GM18519 (cell line): ENCODE data around the gene SLC36A3.
"Not testable (repeated sequence)": the region's sequence is repeated elsewhere in the genome, so short reads cannot be mapped to it uniquely, and the experiment has no call there.

ENCODE experiments used
- ATAC-seq: cut with Tn5 transposase; IDR thresholded peaks from one replicate; pipeline ENCODE4 v1.9.1; 2021; ENCODE audit warnings: mild to moderate bottlenecking, moderate library complexity; ENCODE audit not compliant: unreplicated experiment, low FRiP score

SLC36A3 gene

GRCh38 chr5:151264113-151264512 is 39.5 kb downstream of the SLC36A3 start:
- ATAC-seq = peak; percentile 69

GRCh38 chr5:151262532-151262931 is 41.0 kb downstream of the SLC36A3 start:
- no peak for ATAC-seq

GRCh38 chr5:151259931-151260330 is 43.6 kb downstream of the SLC36A3 start:
- no peak for ATAC-seq

- no peak for ATAC-seq
Measured at GRCh38 chr5:151258816-151259215, 44.8 kb downstream of the SLC36A3 start.

- no peak for ATAC-seq
Measured at GRCh38 chr5:151258201-151258611, 45.4 kb downstream of the SLC36A3 start.

GRCh38 chr5:151257731-151258181 is 45.8 kb downstream of the SLC36A3 start:
- peak; percentile 38 for ATAC-seq

- ATAC-seq = peak; percentile 42
Measured at GRCh38 chr5:151255621-151256286, 47.8 kb downstream of the SLC36A3 start.

GRCh38 chr5:151254990-151255389 is 48.6 kb downstream of the SLC36A3 start:
- ATAC-seq = not testable (repeated sequence)

GRCh38 chr5:151254556-151254955 is 49.0 kb downstream of the SLC36A3 start:
- ATAC-seq = no peak

GRCh38 chr5:151253605-151253950 is 50.0 kb downstream of the SLC36A3 start:
- no peak for ATAC-seq

GRCh38 chr5:151252762-151253604 is 50.6 kb downstream of the SLC36A3 start, which contains the start of gene GM2A:
GM2A (plus strand) TSS chr5:151253185; CDS start chr5:151253217, 32 bp downstream.
- ATAC-seq = peak; percentile 65

- no peak for ATAC-seq
Measured at GRCh38 chr5:151251621-151252020, 51.9 kb downstream of the SLC36A3 start.

GRCh38 chr5:151251001-151251551 is 52.5 kb downstream of the SLC36A3 start:
- no peak for ATAC-seq

GRCh38 chr5:151250346-151251000 is 53.1 kb downstream of the SLC36A3 start:
- ATAC-seq = no peak

GRCh38 chr5:151249281-151249680 is 54.3 kb downstream of the SLC36A3 start:
- ATAC-seq = no peak

GRCh38 chr5:151248651-151249050 is 54.9 kb downstream of the SLC36A3 start:
- ATAC-seq = no peak

GRCh38 chr5:151245680-151246219 is 57.8 kb downstream of the SLC36A3 start:
- no peak for ATAC-seq

GRCh38 chr5:151244206-151244605 is 59.4 kb downstream of the SLC36A3 start:
- ATAC-seq = no peak

GRCh38 chr5:151243564-151243963 is 60.0 kb downstream of the SLC36A3 start:
- no peak for ATAC-seq

GRCh38 chr5:151243127-151243526 is 60.4 kb downstream of the SLC36A3 start:
- no peak for ATAC-seq
